HG02970 (cell line): ENCODE measurements around the gene C19orf85.

ENCODE experiments used
- ATAC-seq: cut with Tn5 transposase; IDR thresholded peaks from one replicate; pipeline ENCODE4 v1.9.1; 2021; ENCODE audit warnings: mild to moderate bottlenecking, moderate library complexity, moderate number of reproducible peaks; ENCODE audit not compliant: unreplicated experiment, low FRiP score

Gene C19orf85

GRCh38 chr19:55419624-55420236, 44.8 kb downstream of the C19orf85 start:
- ATAC-seq, result no peak

- ATAC-seq, result no peak
Observed at GRCh38 chr19:55419103-55419502, 45.4 kb downstream of the C19orf85 start.

- ATAC-seq, result no peak
Observed at GRCh38 chr19:55418185-55418584, 46.4 kb downstream of the C19orf85 start.
